Lung (tissue), 12 donors: Measurements from ENCODE around the gene DNAJC11. TPM values are rescaled to one million over a fixed set of nuclear protein-coding genes. Genes with fewer than 3 reads are reported as not detected.
"Not testable (repeated sequence)": the region's sequence is repeated elsewhere in the genome, so short reads cannot be mapped to it uniquely, and the experiment has no call there.

Experiments used
- ATAC-seq: fragments of 200-7000 bp; cut with Tn5 transposase; one replicate; pipeline ENCODE4 v1.9.1; 2020; ENCODE audit warnings: moderate number of reproducible peaks; ENCODE audit not compliant: insufficient read depth, low FRiP score
- DNase-seq, 3 donors: peaks; one replicate each; pipeline ENCODE4 v3.0.0-alpha.2; 2013 to 2017
- H3K27ac ChIP-seq, 2 donors: one replicate each; pipeline ENCODE4 v1.5.1; 2013; ENCODE audit warnings: mild to moderate bottlenecking in 2 of 2, moderate library complexity in 2 of 2, control low read depth in 1 of 2, inconsistent platforms in 1 of 2, low read depth in 1 of 2, low read length in 1 of 2
- H3K27me3 ChIP-seq, 3 donors: one replicate each; pipeline ENCODE4 v1.5.1; 2013; ENCODE audit warnings: low read length in 2 of 3; ENCODE audit not compliant: control insufficient read depth in 3 of 3, insufficient read depth in 3 of 3
- H3K36me3 ChIP-seq, 4 donors: one replicate each; pipeline ENCODE4 v1.5.1; 2013; ENCODE audit warnings: low read length in 4 of 4, mild to moderate bottlenecking in 1 of 4, moderate library complexity in 1 of 4; ENCODE audit not compliant: control insufficient read depth in 4 of 4, insufficient read depth in 4 of 4
- H3K4me1 ChIP-seq, 5 donors: one replicate each; pipeline ENCODE4 v1.5.1; 2013; ENCODE audit warnings: low read length in 5 of 5, mild to moderate bottlenecking in 2 of 5, moderate library complexity in 1 of 5; ENCODE audit not compliant: control insufficient read depth in 5 of 5, insufficient read depth in 5 of 5
- H3K4me3 ChIP-seq: one replicate; pipeline ENCODE4 v1.5.1; 2013; ENCODE audit warnings: mild to moderate bottlenecking, control low read depth, moderate library complexity
- H3K9ac ChIP-seq, 2 donors: one replicate each; pipeline ENCODE4 v1.5.1; 2013; ENCODE audit warnings: low read length in 2 of 2, control low read depth in 1 of 2; ENCODE audit not compliant: insufficient read depth in 1 of 2
- H3K9me3 ChIP-seq, 4 donors: one replicate each; pipeline ENCODE4 v1.5.1; 2013; ENCODE audit warnings: low read length in 3 of 4, mild to moderate bottlenecking in 1 of 4, moderate library complexity in 1 of 4; ENCODE audit not compliant: control insufficient read depth in 4 of 4, insufficient read depth in 3 of 4
- WGBS, 2 donors: extraction: QIAGEN DNeasy Blood & Tissue Kit; methylation state at CpG; one replicate each; pipeline ENCODE4 v1.1.7; 2013; 5-methylcytosine and 5-hydroxymethylcytosine counted together
- polyA plus RNA-seq, 2 donors: library from polyadenylated mRNA; stranded (reverse); fragments of 200-250 nt; gene quantifications; one replicate each; pipeline ENCODE4 v1.2.1, GENCODE V29; 2013
- total RNA-seq, 2 donors: library from RNA; depleted of rRNA in 1 of 2; stranded (reverse); fragments of >200 nt in 1 of 2; gene quantifications; one replicate each; pipeline ENCODE4 v1.2.1, GENCODE V29; 2014 to 2021
- TF ChIP-seq, protein P1 (sequence below): IDR thresholded peaks from 2 replicates; pipeline ENCODE4 v1.5.1; 2012; ENCODE audit warnings: mild to moderate bottlenecking; ENCODE audit errors: control extremely low read depth, extremely low read depth
- donor health status: control.
- donor health status: control.
- donor health status: Bipolar disorder and iron deficiency.
- donor health status: healthy.
- donor health status: DM: yes; HTN: yes; CAD: no.

DNAJC11 gene
- total and polyA plus RNA-seq, 4 donors, result 18.6 to 43.0 (median 30.4) TPM

GRCh38 chr1:6638226-6638625 is 63.4 kb downstream of the DNAJC11 start:
- 83 to 89% methylated on average over 18 of the region's 18 CpGs for WGBS, 2 donors
- Histone ChIP-seq H3K9ac (no peak overlapping the region), H3K9me3 (no peaks in the 10 kb centered on the region), H3K27ac (no peak overlapping the region), H3K27me3 (no peaks in the 10 kb centered on the region), H3K4me3 (no peak overlapping the region), H3K36me3 (peaks cover 4 to 56% (median 38%) of the 10 kb centered on the region in 4 donors), H3K4me1 (peaks cover 0 to 5% (median 0%) of the 10 kb centered on the region in 5 donors)
- ATAC-seq (no peak), DNase-seq (peak; percentile 69 to 89 (median 70))
- TF ChIP-seq, protein P1, sequence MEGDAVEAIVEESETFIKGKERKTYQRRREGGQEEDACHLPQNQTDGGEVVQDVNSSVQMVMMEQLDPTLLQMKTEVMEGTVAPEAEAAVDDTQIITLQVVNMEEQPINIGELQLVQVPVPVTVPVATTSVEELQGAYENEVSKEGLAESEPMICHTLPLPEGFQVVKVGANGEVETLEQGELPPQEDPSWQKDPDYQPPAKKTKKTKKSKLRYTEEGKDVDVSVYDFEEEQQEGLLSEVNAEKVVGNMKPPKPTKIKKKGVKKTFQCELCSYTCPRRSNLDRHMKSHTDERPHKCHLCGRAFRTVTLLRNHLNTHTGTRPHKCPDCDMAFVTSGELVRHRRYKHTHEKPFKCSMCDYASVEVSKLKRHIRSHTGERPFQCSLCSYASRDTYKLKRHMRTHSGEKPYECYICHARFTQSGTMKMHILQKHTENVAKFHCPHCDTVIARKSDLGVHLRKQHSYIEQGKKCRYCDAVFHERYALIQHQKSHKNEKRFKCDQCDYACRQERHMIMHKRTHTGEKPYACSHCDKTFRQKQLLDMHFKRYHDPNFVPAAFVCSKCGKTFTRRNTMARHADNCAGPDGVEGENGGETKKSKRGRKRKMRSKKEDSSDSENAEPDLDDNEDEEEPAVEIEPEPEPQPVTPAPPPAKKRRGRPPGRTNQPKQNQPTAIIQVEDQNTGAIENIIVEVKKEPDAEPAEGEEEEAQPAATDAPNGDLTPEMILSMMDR, result no peak

DNA sequence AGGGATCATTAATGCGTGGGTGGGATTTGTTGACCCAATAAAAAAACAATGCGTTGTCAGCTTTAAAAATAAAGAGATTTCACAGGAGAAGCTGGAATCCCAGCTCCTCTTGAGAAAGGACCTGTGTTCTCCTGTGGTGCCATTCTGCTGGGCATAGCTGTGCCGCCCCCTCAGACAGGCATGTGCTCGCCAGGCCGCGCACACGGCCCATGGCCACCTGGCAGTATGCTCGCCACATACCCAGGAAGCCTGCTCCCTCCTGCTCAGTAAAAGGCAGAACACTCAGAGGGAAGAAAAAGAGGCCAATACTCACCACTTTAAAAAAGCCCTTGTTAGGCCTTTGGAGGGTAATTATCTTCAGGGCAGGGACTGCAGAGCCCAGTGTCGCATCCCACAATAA is 63.8 kb downstream of the DNAJC11 start:
- H3K4me3 ChIP-seq, result no peak overlapping the region
- ATAC-seq, result no peak
- H3K9ac ChIP-seq, result no peak overlapping the region
- H3K27ac ChIP-seq, result no peak overlapping the region
- H3K9me3 ChIP-seq, result no peaks in the 10 kb centered on the region
- DNase-seq, result no peak
- 94% methylated on average over 9 of the region's 9 CpGs for WGBS, 2 donors
- H3K27me3 ChIP-seq, result no peaks in the 10 kb centered on the region
- H3K4me1 ChIP-seq, result peaks cover 0 to 5% (median 0%) of the 10 kb centered on the region in 5 donors
- TF ChIP-seq, protein P1, result no peak
- peaks cover 9 to 57% (median 39%) of the 10 kb centered on the region in 4 donors for H3K36me3 ChIP-seq

DNA sequence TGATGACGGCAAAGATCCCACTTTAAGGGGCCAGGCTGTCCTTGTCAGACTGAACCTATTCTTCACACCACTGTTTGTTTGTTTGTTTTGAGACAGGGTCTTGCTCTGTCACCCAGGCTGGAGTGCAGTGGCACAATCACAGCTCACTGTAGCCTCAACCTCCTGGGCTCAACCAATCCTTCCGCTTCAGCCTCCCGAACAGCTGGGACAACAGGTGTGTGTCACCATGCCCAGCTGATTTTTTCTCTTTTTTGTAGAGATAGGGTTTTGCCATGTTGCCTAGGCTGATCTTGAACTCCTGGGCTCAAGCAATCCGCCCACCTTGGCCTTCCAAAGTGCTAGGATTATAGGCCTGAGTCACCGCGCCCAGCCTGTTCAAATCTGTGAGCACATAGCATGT is 64.8 kb downstream of the DNAJC11 start:
- H3K4me1 ChIP-seq, H3K9me3 ChIP-seq, H3K9ac ChIP-seq, H3K27me3 ChIP-seq, H3K4me3 ChIP-seq, DNase-seq, H3K27ac ChIP-seq, ATAC-seq: not testable (repeated sequence)
- peaks cover 9 to 55% (median 42%) of the 10 kb centered on the region in 4 donors for H3K36me3 ChIP-seq
- WGBS, 2 donors, result 97 to 99% methylated on average over 6 of the region's 6 CpGs

DNA sequence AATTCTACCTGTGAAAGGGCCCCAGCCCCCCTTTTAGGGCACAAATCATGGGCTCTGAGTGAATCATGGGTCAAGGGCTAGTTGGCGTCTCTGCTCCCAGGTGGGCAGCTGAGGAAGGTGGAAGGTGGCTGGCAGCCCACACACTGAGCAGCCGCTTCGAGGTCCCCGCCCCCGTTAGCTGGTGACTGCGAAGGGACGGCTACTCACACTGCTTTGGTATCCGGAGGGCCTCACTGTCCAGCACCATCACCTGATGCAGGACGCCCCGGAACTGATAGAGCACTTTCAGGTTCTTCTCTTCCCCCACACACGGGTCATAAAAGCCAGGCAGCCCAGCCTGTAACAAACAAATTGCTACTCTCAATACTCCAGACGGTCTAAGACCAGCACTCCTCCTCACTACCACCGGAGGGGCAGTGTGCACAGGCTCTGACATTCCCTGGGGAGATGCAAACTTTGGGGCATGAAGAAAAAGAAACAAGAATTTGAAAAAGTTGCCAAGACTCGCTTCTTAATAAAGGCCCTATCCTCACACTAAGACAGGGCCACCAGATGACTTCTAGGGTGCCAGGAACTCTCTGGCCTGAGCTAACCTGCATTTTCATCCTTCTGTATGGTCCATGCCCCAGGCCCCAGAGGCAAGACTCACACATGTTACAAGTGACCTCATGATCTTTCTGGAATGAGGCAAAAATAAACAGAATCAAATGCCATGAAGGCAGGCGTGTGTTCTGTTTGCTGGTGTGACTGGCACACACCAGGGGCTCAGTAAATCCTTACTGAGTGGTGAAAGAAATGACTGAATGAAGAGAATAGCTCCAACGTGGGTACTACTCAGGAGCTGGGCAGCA is 65.5 kb downstream of the DNAJC11 start:
- Histone ChIP-seq H3K4me3 (no peak overlapping the region), H3K27me3 (no peaks in the 10 kb centered on the region), H3K27ac (no peak overlapping the region), H3K9me3 (no peaks in the 10 kb centered on the region), H3K36me3 (peaks cover 9 to 53% (median 42%) of the 10 kb centered on the region in 4 donors), H3K4me1 (peaks cover 0 to 5% (median 0%) of the 10 kb centered on the region in 5 donors), H3K9ac (no peak overlapping the region)
- WGBS, 2 donors, result 86 to 90% methylated on average over 16 of the region's 16 CpGs
- ATAC-seq (no peak), DNase-seq (no peak)
- TF ChIP-seq, protein P1, result no peak
